Breast epithelium (tissue), 4 donors: Measurements from ENCODE around the gene ZNF175. TPM values are rescaled to one million over a fixed set of nuclear protein-coding genes. Genes with fewer than 3 reads are reported as not detected.

Source experiments
- DNase-seq, 2 donors: peaks; one replicate each; pipeline ENCODE4 v3.0.0-alpha.2; 2019; ENCODE audit warnings: low spot score in 2 of 2
- H3K27ac ChIP-seq, 2 donors: fragments of 200-600 bp; sonication (generic) in 1 of 2; one replicate each; pipeline ENCODE4 v1.5.1; 2016 to 2019; ENCODE audit warnings: mild to moderate bottlenecking in 1 of 2
- H3K27me3 ChIP-seq, 2 donors: fragments of 200-600 bp; sonication (generic) in 1 of 2; one replicate each; pipeline versions ENCODE4 v1.5.1 to v1.6.0; 2017 to 2019; ENCODE audit warnings: control low read depth in 1 of 2, mild to moderate bottlenecking in 1 of 2
- H3K36me3 ChIP-seq: fragments of 200-600 bp; one replicate; pipeline ENCODE4 v1.5.1; 2019
- H3K4me1 ChIP-seq, 2 donors: fragments of 200-600 bp; sonication (generic); one replicate each; pipeline ENCODE4 v1.5.1; 2016 to 2019; ENCODE audit warnings: control low read depth in 1 of 2
- H3K4me3 ChIP-seq, 3 donors: fragments of 200-600 bp; sonication (generic); 1 replicate in 2 of 3; 2 replicates in 1 of 3; pipeline ENCODE4 v1.5.1; 2016 to 2019; ENCODE audit warnings: mild to moderate bottlenecking in 3 of 3, moderate library complexity in 2 of 3
- H3K9me3 ChIP-seq, 2 donors: fragments of 200-600 bp; sonication (generic) in 1 of 2; one replicate each; pipeline ENCODE4 v1.5.1; 2016 to 2019; ENCODE audit warnings: control low read depth in 1 of 2
- CTCF ChIP-seq, 3 donors: fragments of 450-650 bp; IDR thresholded peaks; one replicate each; pipeline ENCODE4 v1.5.1; 2016 to 2017; ENCODE audit warnings: antibody characterized with exemption in 3 of 3, mild to moderate bottlenecking in 3 of 3, moderate library complexity in 3 of 3
- POLR2A ChIP-seq: fragments of 450-650 bp; IDR thresholded peaks from one replicate; pipeline ENCODE4 v1.6.1; 2016; ENCODE audit warnings: antibody characterized with exemption, mild to moderate bottlenecking, moderate library complexity
- POLR2AphosphoS5 ChIP-seq, 3 donors: sonication (generic); formaldehyde crosslinking; IDR thresholded peaks; one replicate each; pipeline ENCODE4 v1.6.1; 2017; ENCODE audit warnings: antibody characterized with exemption in 3 of 3
- intact Hi-C: fragments of 100-400 bp; cut with DNase I; formaldehyde crosslinking; loops from one replicate; pipeline ENCODE4 v1.15.1; 2023; ENCODE audit warnings: low total_unique reads
- total RNA-seq, 3 donors: library from RNA; depleted of rRNA; stranded (reverse); fragments of >200 nt; gene quantifications; one replicate each; pipeline ENCODE4 v1.1.0, GENCODE V29; 2016

Gene ZNF175
- total RNA-seq, 3 donors from 2014 or later: 4.3 to 12.1 (median 8.9) TPM

- H3K27me3 ChIP-seq: peaks cover 0 to 34% of the 10 kb centered on the region in 2 donors
- no peak for TF ChIP-seq POLR2AphosphoS5 (IDR thresholded peaks at IDR 0.05)
- H3K27ac ChIP-seq: no peak overlapping the region
- DNase-seq: no peak
- no peak overlapping the region for H3K4me3 ChIP-seq
- no peaks in the 10 kb centered on the region for H3K4me1 ChIP-seq
- no peaks in the 10 kb centered on the region for H3K36me3 ChIP-seq
- intact Hi-C loops: no loop called here
- no peaks in the 10 kb centered on the region for H3K9me3 ChIP-seq
These were observed 41.8 kb upstream of the ZNF175 start for GRCh38 chr19:51529301-51529700.

- intact Hi-C loops: no loop called here
- TF ChIP-seq POLR2A (no peak), POLR2AphosphoS5 (IDR thresholded peaks at IDR 0.05) (no peak), CTCF (IDR thresholded peaks at IDR 0.05) (no peak)
- no peak for DNase-seq
- no peaks in the 10 kb centered on the region for H3K36me3 ChIP-seq
- H3K27me3 ChIP-seq: peaks cover 0 to 34% of the 10 kb centered on the region in 2 donors
- H3K4me1 ChIP-seq: no peaks in the 10 kb centered on the region
- no peak overlapping the region for H3K4me3 ChIP-seq
- H3K27ac ChIP-seq: no peak overlapping the region
- peaks cover 0 to under 1% of the 10 kb centered on the region in 2 donors for H3K9me3 ChIP-seq
These were observed 40.5 kb upstream of the ZNF175 start for GRCh38 chr19:51530616-51531015.

- intact Hi-C loops: no loop called here
- Histone ChIP-seq H3K9me3 (peaks cover 0 to 6% of the 10 kb centered on the region in 2 donors), H3K27ac (no peak within 1 kb of the TSS), H3K27me3 (peaks cover 0 to 34% of the 10 kb centered on the region in 2 donors), H3K4me1 (no peaks in the 10 kb centered on the region), H3K4me3 (no peak within 1 kb of the TSS), H3K36me3 (no peaks in the 10 kb centered on the region)
- no peak for TF ChIP-seq POLR2AphosphoS5 (IDR thresholded peaks at IDR 0.05)
- TF ChIP-seq CTCF (IDR thresholded peaks at IDR 0.05): no peak
- no peak for TF ChIP-seq POLR2A
- no peak for DNase-seq
These were observed 39.5 kb upstream of the ZNF175 start, which contains the start of gene SIGLEC6 for GRCh38 chr19:51531349-51532315. TSS of gene SIGLEC6 (minus strand) at chr19:51531670. CDS start at chr19:51531648, 22 bp downstream.

- intact Hi-C loops: loop anchor here (5.0 kb wide), 1 partner anchor 1902 kb away; no protein-coding TSS in a partner anchor
- DNase-seq: no peak
- no peaks in the 10 kb centered on the region for H3K36me3 ChIP-seq
- no peaks in the 10 kb centered on the region for H3K4me1 ChIP-seq
- H3K27ac ChIP-seq: no peak overlapping the region
- peaks cover 0 to 6% of the 10 kb centered on the region in 2 donors for H3K9me3 ChIP-seq
- peaks cover 0 to 53% of the 10 kb centered on the region in 2 donors for H3K27me3 ChIP-seq
- no peak overlapping the region for H3K4me3 ChIP-seq
- TF ChIP-seq POLR2A (no peak), CTCF (IDR thresholded peaks at IDR 0.05) (no peak), POLR2AphosphoS5 (IDR thresholded peaks at IDR 0.05) (no peak)
These were observed 35.5 kb upstream of the ZNF175 start for GRCh38 chr19:51535535-51535934.

- Histone ChIP-seq H3K36me3 (no peaks in the 10 kb centered on the region), H3K27ac (no peak overlapping the region), H3K4me3 (no peak overlapping the region), H3K27me3 (peaks cover 0 to 42% of the 10 kb centered on the region in 2 donors), H3K4me1 (no peaks in the 10 kb centered on the region), H3K9me3 (peaks cover 0 to 6% of the 10 kb centered on the region in 2 donors)
- TF ChIP-seq POLR2AphosphoS5 (IDR thresholded peaks at IDR 0.05): no peak
- TF ChIP-seq POLR2A: no peak
- TF ChIP-seq CTCF (IDR thresholded peaks at IDR 0.05): no peak
- no peak for DNase-seq
- intact Hi-C loops: loop anchor here (5.0 kb wide), 1 partner anchor 1897 kb away; no protein-coding TSS in a partner anchor
These were observed 31.2 kb upstream of the ZNF175 start for GRCh38 chr19:51539821-51540366.
